Measurements from ENCODE around the gene TTLL9.

- TF ChIP-seq CTCF (IDR thresholded peaks at IDR 0.05; ENCODE audit: low read depth, low read length, missing input control) (no peak), SP1 (IDR thresholded peaks at IDR 0.05) (no peak), TAF1 (conservative IDR thresholded peaks at IDR 0.05) (no peak), RXRA (IDR thresholded peaks at IDR 0.05) (no peak), RAD21 (IDR thresholded peaks at IDR 0.05) (no peak), JUND (IDR thresholded peaks at IDR 0.05) (no peak)
Measured at GRCh38 chr20:31916708-31917107, 46.3 kb downstream of the TTLL9 start.
